GM20000 (cell line): Measurements from ENCODE around the gene MS4A4A.

Source experiments
- DNase-seq: peaks from one replicate; pipeline ENCODE4 v3.0.0; 2012; ENCODE audit warnings: low spot score
- TF ChIP-seq, protein P1 (sequence below): IDR thresholded peaks from 2 replicates; pipeline ENCODE4 v1.5.1; 2012; ENCODE audit warnings: mild to moderate bottlenecking, control low read depth; ENCODE audit errors: extremely low read depth, missing control alignments

The MS4A4A gene

DNA sequence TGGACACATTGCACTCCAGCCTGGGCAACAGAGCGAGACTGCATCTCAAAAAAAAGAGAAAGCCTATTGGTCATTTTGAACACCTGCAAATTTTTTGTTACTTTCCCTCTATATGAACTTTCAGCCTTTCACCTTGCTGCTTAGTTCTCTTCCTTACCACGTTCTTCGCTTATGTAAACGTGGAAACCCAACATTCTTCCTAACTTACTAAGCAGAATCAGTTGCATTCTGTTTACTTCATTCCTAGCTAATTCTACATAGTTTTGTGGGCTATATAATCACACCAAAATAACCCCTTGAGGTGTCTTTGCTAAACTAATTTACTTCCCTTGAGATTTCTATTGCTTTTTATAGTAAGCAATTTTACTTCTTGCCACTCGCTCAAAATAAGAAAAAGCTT, 23.2 kb downstream of the MS4A4A start:
- DNase-seq = no peak
- TF ChIP-seq, protein P1, sequence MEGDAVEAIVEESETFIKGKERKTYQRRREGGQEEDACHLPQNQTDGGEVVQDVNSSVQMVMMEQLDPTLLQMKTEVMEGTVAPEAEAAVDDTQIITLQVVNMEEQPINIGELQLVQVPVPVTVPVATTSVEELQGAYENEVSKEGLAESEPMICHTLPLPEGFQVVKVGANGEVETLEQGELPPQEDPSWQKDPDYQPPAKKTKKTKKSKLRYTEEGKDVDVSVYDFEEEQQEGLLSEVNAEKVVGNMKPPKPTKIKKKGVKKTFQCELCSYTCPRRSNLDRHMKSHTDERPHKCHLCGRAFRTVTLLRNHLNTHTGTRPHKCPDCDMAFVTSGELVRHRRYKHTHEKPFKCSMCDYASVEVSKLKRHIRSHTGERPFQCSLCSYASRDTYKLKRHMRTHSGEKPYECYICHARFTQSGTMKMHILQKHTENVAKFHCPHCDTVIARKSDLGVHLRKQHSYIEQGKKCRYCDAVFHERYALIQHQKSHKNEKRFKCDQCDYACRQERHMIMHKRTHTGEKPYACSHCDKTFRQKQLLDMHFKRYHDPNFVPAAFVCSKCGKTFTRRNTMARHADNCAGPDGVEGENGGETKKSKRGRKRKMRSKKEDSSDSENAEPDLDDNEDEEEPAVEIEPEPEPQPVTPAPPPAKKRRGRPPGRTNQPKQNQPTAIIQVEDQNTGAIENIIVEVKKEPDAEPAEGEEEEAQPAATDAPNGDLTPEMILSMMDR = no peak

- TF ChIP-seq, protein P1 = no peak
- no peak for DNase-seq
Observed at GRCh38 chr11:60305906-60306619, 25.6 kb downstream of the MS4A4A start.

- TF ChIP-seq, protein P1 = no peak
- no peak for DNase-seq
Observed at GRCh38 chr11:60307507-60308195, 27.2 kb downstream of the MS4A4A start.

DNA sequence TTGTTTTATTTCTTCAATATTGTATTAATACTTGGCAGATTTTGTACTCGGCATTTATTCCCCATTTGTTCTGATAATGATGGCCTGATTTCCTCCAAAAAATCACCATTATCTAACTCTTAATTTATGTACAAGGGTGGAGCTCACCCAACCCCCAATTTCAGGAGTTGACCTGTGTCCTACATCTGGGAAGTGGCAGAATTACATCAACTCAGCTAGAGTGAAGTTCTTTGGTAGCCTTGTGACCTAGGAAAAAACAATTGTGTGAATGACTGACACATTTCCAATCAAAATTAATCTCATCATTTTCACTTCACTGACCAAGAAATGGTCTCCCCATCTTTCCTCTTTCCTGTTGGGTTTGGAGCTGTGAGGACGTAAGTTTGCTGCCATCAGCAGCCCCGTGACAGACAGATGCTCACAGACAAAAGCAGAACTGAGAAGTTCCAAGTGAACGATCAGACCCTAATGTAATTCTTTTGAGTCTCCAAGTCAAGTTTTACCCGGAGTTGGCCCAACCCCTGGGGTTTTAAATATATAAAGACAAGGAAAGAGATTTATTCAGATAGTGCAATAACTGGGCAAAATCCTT, 30.0 kb downstream of the MS4A4A start:
- peak; percentile 46 for DNase-seq
- TF ChIP-seq, protein P1 = no peak

- no peak for DNase-seq
- TF ChIP-seq, protein P1 = no peak
Observed at GRCh38 chr11:60314635-60315321, 34.3 kb downstream of the MS4A4A start.

GRCh38 chr11:60315871-60316270, 35.4 kb downstream of the MS4A4A start:
- TF ChIP-seq, protein P1 = no peak
- no peak for DNase-seq

DNA sequence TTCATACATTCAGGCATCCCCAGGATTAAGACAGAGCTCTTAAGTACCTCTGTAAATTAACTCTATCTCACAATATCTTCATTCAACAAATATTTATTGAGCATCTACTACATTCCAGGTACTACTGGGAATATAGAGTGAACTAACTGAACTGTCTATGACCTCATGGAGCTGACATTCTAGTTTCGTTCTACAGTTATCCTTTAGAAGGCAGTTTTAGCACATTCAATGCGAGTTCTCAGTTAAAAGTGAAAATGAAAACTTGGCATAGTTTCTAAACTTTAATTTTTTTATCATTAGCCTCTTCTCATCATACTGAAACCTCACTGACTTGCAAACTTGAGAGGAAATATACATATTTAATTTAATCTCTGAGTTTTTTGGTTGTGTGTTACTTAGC, 35.9 kb downstream of the MS4A4A start:
- TF ChIP-seq, protein P1 = no peak
- DNase-seq = no peak
